Lower lobe of right lung (tissue), 2 donors: ENCODE data around the gene NAIF1. TPM values are rescaled to one million over a fixed set of nuclear protein-coding genes. Genes with fewer than 3 reads are reported as not detected.

Experiments used
- ATAC-seq, 2 donors: fragments of 200-7000 bp; cut with Tn5 transposase; one replicate each; pipeline ENCODE4 v1.9.1; 2020 to 2022; ENCODE audit warnings: mild to moderate bottlenecking in 2 of 2, moderate library complexity in 2 of 2
- DNase-seq: peaks from one replicate; pipeline ENCODE4 v3.0.0-alpha.2; 2020
- H3K27ac ChIP-seq: fragments of 200-600 bp; one replicate; pipeline ENCODE4 v1.8.0; 2022
- H3K27me3 ChIP-seq: fragments of 200-600 bp; one replicate; pipeline ENCODE4 v1.8.0; 2022; ENCODE audit warnings: low read depth
- H3K36me3 ChIP-seq: fragments of 200-600 bp; one replicate; pipeline ENCODE4 v1.8.0; 2022; ENCODE audit warnings: mild to moderate bottlenecking
- H3K4me1 ChIP-seq: fragments of 200-600 bp; one replicate; pipeline ENCODE4 v1.8.0; 2022
- H3K4me3 ChIP-seq: fragments of 200-600 bp; one replicate; pipeline ENCODE4 v1.8.0; 2022; ENCODE audit warnings: mild to moderate bottlenecking
- H3K9me3 ChIP-seq: fragments of 200-600 bp; one replicate; pipeline ENCODE4 v1.8.0; 2022
- CTCF ChIP-seq: fragments of 200-600 bp; IDR thresholded peaks from one replicate; pipeline ENCODE4 v1.8.0; 2022; ENCODE audit warnings: antibody characterized with exemption, mild to moderate bottlenecking
- intact Hi-C: fragments of 100-400 bp; cut with DNase I; formaldehyde crosslinking; loops from one replicate; pipeline ENCODE4 v1.11.0; 2022
- total RNA-seq: library from RNA; stranded (reverse); fragmentation: NEBNext Ultra II Directional; extraction: Animal tissue kit (Norgen Biotek cat#: 25700); gene quantifications from one replicate; pipeline ENCODE4 v1.2.1, GENCODE V29; 2021
- donor health status: DM: no; HTN: yes; CAD: no; lungs with severe emphysema.

The NAIF1 gene
- total RNA-seq, 1 donor from 2014 or later = 11.3 TPM

- Histone ChIP-seq H3K27me3 (no peaks in the 10 kb centered on the region), H3K4me1 (peaks cover 57% of the 10 kb centered on the region), H3K36me3 (peaks cover 18% of the 10 kb centered on the region), H3K4me3 (no peak overlapping the region), H3K27ac (no peak overlapping the region), H3K9me3 (no peaks in the 10 kb centered on the region)
- intact Hi-C loops = no loop called here
- DNase-seq (no peak), ATAC-seq (no peak)
- no peak for TF ChIP-seq CTCF
Observed at GRCh38 chr9:128062846-128063831, 4.0 kb downstream of the NAIF1 start.

DNA sequence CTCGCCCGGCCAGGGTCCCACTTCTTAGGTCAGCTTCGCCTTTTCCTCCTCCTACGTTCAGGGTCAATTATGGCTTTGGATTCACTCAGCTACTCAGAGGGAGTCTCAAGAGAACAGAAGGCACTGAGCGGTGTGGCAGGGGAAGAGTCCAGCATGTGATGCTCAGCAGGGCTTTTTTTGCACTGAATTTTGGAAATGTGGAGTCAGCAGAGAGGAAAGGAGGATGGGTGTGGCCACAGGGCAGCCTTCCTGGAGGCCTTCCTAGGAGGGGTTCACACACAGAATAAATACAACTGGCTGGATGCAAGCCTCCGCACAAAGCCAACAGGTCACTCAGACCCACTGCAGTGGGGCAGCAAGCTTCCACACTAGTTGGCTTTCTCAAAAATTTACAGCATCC lies 4.8 kb downstream of the NAIF1 start:
- intact Hi-C loops = no loop called here
- TF ChIP-seq CTCF = no peak
- no peaks in the 10 kb centered on the region for H3K27me3 ChIP-seq
- H3K9me3 ChIP-seq = no peaks in the 10 kb centered on the region
- H3K4me1 ChIP-seq = peaks cover 60% of the 10 kb centered on the region
- H3K36me3 ChIP-seq = peaks cover 18% of the 10 kb centered on the region
- H3K27ac ChIP-seq = no peak overlapping the region
- no peak for DNase-seq
- no peak for ATAC-seq
- no peak overlapping the region for H3K4me3 ChIP-seq

DNA sequence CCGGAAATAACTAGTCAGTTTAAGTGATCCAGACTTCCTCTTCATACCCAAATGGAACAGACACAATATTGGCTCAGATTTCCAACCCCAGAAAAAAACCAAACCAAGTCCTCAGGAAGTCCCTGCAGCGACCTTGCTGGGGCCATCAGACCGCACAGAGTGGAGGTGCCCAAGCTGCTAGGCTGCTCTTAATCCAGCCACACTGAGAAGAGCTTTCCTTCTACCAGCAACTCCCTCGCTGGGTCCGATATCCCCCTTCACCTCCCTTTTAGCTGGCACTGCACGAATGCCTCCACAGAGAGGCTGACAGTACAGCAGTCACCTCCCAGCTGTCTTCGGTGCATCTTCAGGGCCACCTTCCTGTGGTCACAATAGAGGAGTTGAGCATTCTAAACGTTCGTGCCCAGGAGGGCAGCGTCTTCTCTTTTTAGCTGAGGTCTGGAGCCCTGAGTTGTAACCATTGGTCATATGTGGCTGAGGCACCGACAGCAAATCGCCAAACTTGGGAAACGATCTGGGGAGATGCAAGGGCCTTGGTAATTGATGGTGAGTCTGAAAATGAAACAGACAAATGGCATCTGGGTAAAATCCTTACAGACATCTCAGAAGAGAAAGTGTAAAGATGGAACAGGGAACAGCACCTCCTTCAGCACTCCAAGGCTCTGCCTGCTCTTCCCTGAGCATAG lies 5.7 kb downstream of the NAIF1 start:
- Histone ChIP-seq H3K9me3 (no peaks in the 10 kb centered on the region), H3K36me3 (peaks cover 18% of the 10 kb centered on the region), H3K4me3 (no peak overlapping the region), H3K27ac (peak overlapping the region; percentile 63), H3K27me3 (no peaks in the 10 kb centered on the region), H3K4me1 (peaks cover 64% of the 10 kb centered on the region)
- intact Hi-C loops = no loop called here
- ATAC-seq (no peak), DNase-seq (no peak)
- no peak for TF ChIP-seq CTCF

- Histone ChIP-seq H3K4me3 (no peak overlapping the region), H3K4me1 (peaks cover 61% of the 10 kb centered on the region), H3K36me3 (peaks cover 18% of the 10 kb centered on the region), H3K27ac (peak overlapping the region; percentile 16), H3K27me3 (no peaks in the 10 kb centered on the region), H3K9me3 (no peaks in the 10 kb centered on the region)
- no peak for DNase-seq
- TF ChIP-seq CTCF = no peak
- ATAC-seq = peak; percentile 2 to 34
- intact Hi-C loops = no loop called here
Observed at GRCh38 chr9:128059365-128059983, 7.6 kb downstream of the NAIF1 start.

DNA sequence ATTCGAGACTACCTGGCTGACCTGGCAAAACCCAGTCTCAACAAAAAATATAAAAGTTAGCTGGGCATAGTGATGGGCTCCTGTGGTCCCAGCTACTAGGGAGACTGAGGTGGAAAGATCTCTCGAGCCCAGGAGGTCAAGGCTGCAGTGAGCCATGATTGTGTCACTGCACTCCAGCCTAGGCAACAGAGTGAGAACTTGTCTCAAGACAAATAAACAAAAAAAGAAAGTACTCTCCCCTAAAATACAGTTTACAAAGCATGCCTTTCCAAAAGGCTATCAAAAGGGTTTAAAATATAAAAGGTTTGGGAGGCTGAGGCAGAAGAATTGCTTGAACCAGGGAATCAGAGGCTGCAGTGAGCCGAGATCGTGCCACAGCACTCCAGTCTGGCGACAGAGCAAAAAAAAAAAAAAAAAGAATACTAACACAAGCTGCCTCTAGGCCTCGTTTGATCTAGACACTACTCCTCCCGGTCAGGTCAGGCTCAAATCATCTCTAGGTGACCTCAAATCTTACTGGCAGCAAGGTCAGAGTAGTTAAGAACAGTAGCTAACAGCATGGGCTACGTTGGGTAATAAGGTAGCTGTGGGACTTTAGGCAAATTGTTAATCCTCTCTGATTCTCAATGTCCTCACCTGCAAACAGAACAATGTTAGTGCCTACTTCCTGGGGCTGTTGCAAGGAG lies 9.3 kb downstream of the NAIF1 start:
- TF ChIP-seq CTCF = no peak
- DNase-seq = no peak
- intact Hi-C loops = no loop called here

More for the DNA sequence above, 9.3 kb downstream of the NAIF1 start:
- no peak for ATAC-seq
- Histone ChIP-seq H3K27me3 (no peaks in the 10 kb centered on the region), H3K36me3 (peaks cover 10% of the 10 kb centered on the region), H3K9me3 (no peaks in the 10 kb centered on the region), H3K4me1 (peaks cover 64% of the 10 kb centered on the region), H3K4me3 (no peak overlapping the region), H3K27ac (peak overlapping the region; percentile 11)
